ENCODE measurements around the gene LIPM. TPM values are rescaled to one million over a fixed set of nuclear protein-coding genes. Genes with fewer than 3 reads are reported as not detected.

Gene LIPM
- polyA plus RNA-seq, 1 donor (not counting 4 experiments of a cell fraction or from before 2014, with no cell fraction given), result 0.67 TPM

GRCh38 chr10:88793712-88794299 is 8.7 kb upstream of the LIPM start:
- H3K9me1 ChIP-seq (ENCODE audit: control insufficient read depth, extremely low read depth, insufficient read depth, low read length), result no peaks in the 10 kb centered on the region
- no peaks in the 10 kb centered on the region for H3K36me3 ChIP-seq (ENCODE audit: control insufficient read depth in 2 of 2, extremely low read depth in 1 of 2, insufficient read depth in 2 of 2, low read length in 2 of 2)
- peak overlapping the region; percentile 16 for H3K4me2 ChIP-seq (ENCODE audit: control insufficient read depth, extremely low read depth, insufficient read depth, low read depth, low read length)
- no peak overlapping the region for H2AFZ ChIP-seq (ENCODE audit: control insufficient read depth, low read length)
- H3K27ac ChIP-seq (ENCODE audit: control insufficient read depth, insufficient read depth, low read length), result no peak overlapping the region
- H3K79me2 ChIP-seq (ENCODE audit: control insufficient read depth, insufficient read depth, low read length), result no peaks in the 10 kb centered on the region
- dilution Hi-C loops (cut with MboI; ENCODE audit: extremely low pct_ligation_motif_present, low sequenced_read_pairs), result no loop called here
- H3K27me3 ChIP-seq (ENCODE audit: control insufficient read depth, extremely low read depth, insufficient read depth, low read length), result no peaks in the 10 kb centered on the region
- TF ChIP-seq CTCF (optimal IDR thresholded peaks at IDR 0.05 in 1 of 3, IDR thresholded peaks at IDR 0.05 in 1 of 3, conservative IDR thresholded peaks at IDR 0.05 in 1 of 3; ENCODE audit: extremely low read depth in 1 of 3, insufficient read depth in 2 of 3, low read length in 3 of 3) (no peak), EZH2 (IDR thresholded peaks at IDR 0.05; ENCODE audit: low read length) (no peak)
- H3K9ac ChIP-seq (ENCODE audit: control insufficient read depth, extremely low read depth, insufficient read depth, low read length), result no peak overlapping the region
- no peaks in the 10 kb centered on the region for H4K20me1 ChIP-seq (ENCODE audit: control insufficient read depth, extremely low read depth, insufficient read depth, low read length)
- no peaks in the 10 kb centered on the region for H3K9me3 ChIP-seq (ENCODE audit: control insufficient read depth, low read depth, low read length)
- H3K4me1 ChIP-seq (ENCODE audit: control insufficient read depth, extremely low read depth, insufficient read depth, low read length), result peaks cover 6% of the 10 kb centered on the region
- FAIRE-seq (peak; percentile 5), DNase-seq (ENCODE audit: low read depth, low spot score) (no peak)
- H3K4me3 ChIP-seq (ENCODE audit: control insufficient read depth in 2 of 3, extremely low read depth in 1 of 3, insufficient read depth in 2 of 3, low read depth in 1 of 3, low read length in 3 of 3), result no peak overlapping the region

- no peaks in the 10 kb centered on the region for H3K27me3 ChIP-seq (ENCODE audit: control insufficient read depth, extremely low read depth, insufficient read depth, low read length)
- H3K4me2 ChIP-seq (ENCODE audit: control insufficient read depth, extremely low read depth, insufficient read depth, low read depth, low read length), result no peak overlapping the region
- no peak overlapping the region for H3K9ac ChIP-seq (ENCODE audit: control insufficient read depth, extremely low read depth, insufficient read depth, low read length)
- TF ChIP-seq CTCF (optimal IDR thresholded peaks at IDR 0.05 in 1 of 3, IDR thresholded peaks at IDR 0.05 in 1 of 3, conservative IDR thresholded peaks at IDR 0.05 in 1 of 3; ENCODE audit: extremely low read depth in 1 of 3, insufficient read depth in 2 of 3, low read length in 3 of 3) (no peak), EZH2 (IDR thresholded peaks at IDR 0.05; ENCODE audit: low read length) (no peak)
- H3K9me1 ChIP-seq (ENCODE audit: control insufficient read depth, extremely low read depth, insufficient read depth, low read length), result no peaks in the 10 kb centered on the region
- H4K20me1 ChIP-seq (ENCODE audit: control insufficient read depth, extremely low read depth, insufficient read depth, low read length), result no peaks in the 10 kb centered on the region
- H3K9me3 ChIP-seq (ENCODE audit: control insufficient read depth, low read depth, low read length), result no peaks in the 10 kb centered on the region
- dilution Hi-C loops (cut with MboI; ENCODE audit: extremely low pct_ligation_motif_present, low sequenced_read_pairs), result no loop called here
- no peak overlapping the region for H3K27ac ChIP-seq (ENCODE audit: control insufficient read depth, insufficient read depth, low read length)
- H3K79me2 ChIP-seq (ENCODE audit: control insufficient read depth, insufficient read depth, low read length), result no peaks in the 10 kb centered on the region
- H3K36me3 ChIP-seq (ENCODE audit: control insufficient read depth in 2 of 2, extremely low read depth in 1 of 2, insufficient read depth in 2 of 2, low read length in 2 of 2), result no peaks in the 10 kb centered on the region
- peaks cover 6% of the 10 kb centered on the region for H3K4me1 ChIP-seq (ENCODE audit: control insufficient read depth, extremely low read depth, insufficient read depth, low read length)
- FAIRE-seq (no peak), DNase-seq (ENCODE audit: low read depth, low spot score) (no peak)
- no peak overlapping the region for H2AFZ ChIP-seq (ENCODE audit: control insufficient read depth, low read length)
- H3K4me3 ChIP-seq (ENCODE audit: control insufficient read depth in 2 of 3, extremely low read depth in 1 of 3, insufficient read depth in 2 of 3, low read depth in 1 of 3, low read length in 3 of 3), result no peak overlapping the region
These were observed 7.8 kb upstream of the LIPM start for GRCh38 chr10:88794731-88795130.

Data from keratinocyte (primary cell).